Measurements from ENCODE around the gene SLC24A4.

Gene SLC24A4

DNA sequence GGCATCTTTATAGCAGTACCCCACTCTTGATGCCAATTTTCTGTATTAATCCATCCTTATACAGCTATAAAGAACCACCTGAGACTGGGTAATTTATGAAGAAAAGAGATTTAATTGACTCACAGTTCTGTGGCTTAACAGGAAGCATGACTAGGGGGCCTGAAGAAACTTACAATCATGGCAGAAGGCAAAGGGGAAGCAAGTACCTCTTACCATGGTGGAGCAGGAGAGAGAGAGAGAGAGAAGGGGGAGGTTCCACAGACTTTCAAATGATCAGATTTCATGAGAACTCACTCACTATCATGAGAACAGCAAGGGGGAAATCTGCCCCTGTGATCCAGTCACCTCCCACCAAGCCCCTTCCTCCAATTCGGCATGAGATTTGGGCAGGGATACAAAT lies 84.4 kb downstream of the SLC24A4 start:
- no peak for DNase-seq

- DNase-seq: no peak
Observed at GRCh38 chr14:92409043-92409442, 86.1 kb downstream of the SLC24A4 start.

DNA sequence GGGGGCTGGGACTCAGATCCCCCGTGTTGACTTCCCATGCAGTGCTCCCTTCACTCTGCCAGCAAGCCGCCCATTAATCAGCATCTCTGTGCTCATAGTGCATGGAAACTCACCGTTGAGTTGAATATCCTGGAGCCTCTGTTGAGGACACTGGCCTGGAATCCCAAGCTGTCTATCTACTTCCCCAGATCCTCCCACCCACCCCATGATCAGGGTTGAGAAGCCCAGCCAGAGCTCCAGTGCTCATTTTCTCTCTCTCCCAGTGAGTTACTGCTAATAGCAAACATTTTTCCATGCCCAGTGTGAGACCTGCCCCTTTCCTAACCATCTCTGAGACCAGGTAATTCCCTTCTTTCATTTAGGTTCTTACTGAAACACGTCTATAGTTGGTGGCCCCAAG lies 88.2 kb downstream of the SLC24A4 start:
- no peak for DNase-seq

DNA sequence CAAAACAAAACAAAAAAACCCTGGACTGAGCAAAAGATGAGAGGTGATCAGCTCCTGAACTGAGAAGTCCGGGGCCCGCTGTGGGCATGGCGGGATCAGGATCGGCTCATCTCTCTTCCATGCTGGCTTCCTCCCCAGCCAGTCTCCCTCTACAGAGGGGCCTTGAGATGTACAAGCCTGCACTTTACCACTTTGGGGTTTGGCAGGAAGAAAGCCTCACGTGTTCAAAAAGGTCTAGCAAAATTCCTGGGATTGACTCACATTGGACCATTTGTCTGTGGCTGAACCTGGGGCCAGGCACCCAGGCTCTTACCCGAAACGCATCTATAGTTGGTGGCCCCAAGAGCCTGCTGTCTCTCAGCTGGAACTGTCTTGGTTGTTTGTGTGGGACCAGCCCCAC lies 89.0 kb downstream of the SLC24A4 start:
- no peak for DNase-seq

GRCh38 chr14:92412912-92413311 lies 89.9 kb downstream of the SLC24A4 start:
- DNase-seq: no peak

DNA sequence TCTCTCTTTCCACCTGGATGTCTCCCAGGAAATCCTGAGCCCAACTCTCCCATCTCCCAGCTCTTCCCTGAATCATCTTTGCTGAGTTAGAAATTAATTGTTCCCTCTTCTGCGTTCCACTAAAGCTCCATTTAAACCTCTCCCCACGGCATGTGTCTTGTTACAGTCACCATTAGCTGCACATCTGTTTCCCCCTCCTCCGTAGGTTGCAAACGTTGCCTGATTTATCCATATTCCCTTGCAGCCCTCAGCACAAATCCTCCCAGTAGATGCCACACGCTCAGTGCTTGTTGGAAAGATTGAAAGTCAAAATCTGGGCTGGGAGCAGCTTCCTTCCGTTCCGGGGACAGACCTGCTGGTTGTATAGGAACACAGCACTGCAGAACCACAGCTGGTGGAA lies 90.4 kb downstream of the SLC24A4 start:
- no peak for DNase-seq

DNA sequence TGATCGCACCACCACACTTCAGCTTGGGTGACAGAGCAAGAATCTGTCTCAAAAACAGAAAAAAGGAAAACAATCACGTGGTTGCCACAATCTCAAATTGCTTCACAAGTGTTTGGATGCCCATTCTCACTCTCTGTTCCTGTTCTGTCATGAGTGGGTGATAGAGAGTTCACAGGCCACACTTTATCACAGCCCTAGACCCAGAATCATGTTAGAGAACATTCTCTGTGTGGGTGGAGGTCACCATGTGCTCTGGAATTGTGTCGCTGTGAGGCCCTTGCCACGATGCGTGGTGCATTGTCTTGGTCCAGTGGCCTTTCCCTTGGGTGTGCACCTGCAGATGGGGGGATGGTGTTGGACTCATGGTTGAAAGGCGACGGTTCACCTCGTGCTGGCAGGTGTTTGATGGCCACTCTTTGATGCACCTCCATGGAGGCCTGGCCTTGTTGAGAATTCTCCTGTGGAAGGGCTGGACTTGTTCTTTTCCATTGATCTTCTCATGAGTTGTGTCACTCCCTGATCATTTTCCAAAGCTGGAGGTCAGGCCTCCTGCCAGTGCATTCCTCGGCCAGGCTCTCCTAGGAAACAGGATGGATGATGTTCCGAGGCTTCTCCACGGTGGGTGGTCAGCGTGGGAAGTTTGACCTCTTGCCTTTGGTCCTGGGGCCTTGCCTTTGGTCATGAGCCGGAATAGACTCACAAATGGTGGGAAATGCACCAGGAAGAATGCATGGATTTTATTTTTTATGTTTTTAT lies 91.9 kb downstream of the SLC24A4 start:
- no peak for DNase-seq

DNA sequence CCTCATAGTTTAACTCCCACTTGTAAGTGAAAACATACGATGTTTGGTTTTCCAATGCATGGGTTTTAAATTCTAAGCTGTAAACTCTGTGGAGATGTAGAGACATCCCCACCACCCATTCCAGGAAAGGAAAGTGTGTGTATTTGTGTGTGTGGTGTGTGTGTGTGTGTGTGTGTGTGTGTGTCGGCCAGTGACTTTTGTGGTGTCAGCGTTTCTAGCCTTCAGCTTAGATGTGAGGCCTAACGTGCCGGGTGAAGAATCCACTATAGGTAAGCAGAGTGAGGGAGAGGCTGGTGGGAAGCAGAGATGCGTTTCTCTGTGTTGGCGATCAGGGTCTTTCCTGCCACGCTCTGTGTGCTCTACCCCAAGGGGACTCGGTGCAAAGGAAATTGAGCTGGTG lies 93.0 kb downstream of the SLC24A4 start:
- DNase-seq: no peak

DNA sequence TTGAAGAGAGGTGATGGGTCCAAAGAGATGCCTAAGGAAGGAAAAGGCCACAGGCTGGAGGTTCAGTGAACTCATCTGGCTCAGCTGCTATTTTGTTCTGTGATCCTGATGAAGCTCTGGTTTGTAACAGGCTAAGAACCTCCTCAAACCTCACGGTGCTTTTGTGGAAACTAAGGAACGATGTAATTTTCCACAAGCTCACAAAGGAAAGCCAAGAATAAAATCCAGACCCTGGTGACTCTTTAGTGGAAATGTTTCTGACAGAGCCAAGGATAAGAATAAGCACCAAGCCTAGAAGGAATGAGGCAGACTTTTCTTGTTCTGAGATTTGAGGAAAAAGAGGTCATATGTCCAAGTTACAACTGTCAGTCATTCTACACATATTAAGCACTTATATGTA lies 93.6 kb downstream of the SLC24A4 start:
- DNase-seq: no peak

- DNase-seq: no peak
Observed at GRCh38 chr14:92417759-92418158, 94.8 kb downstream of the SLC24A4 start.

DNA sequence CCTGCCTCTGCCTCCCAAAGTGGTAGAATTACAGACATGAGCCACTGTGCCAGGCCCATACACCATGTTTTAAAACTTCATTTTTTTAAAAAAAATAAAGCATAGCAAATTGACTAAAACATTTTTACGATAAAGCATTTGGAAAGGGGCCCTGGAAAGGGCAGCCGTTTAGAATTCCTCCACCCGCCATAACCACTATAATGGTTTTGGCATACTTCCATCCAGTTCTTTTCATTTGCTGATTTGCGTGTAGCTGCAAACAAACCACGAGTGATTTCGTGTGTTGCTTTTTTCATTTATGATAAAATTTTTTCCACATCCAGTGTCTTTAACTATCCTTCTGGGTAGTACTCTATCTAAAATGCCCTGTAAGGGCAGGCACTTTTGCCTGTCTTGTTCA lies 98.8 kb downstream of the SLC24A4 start:
- no peak for DNase-seq

GRCh38 chr14:92425101-92425500 lies 102.1 kb downstream of the SLC24A4 start:
- no peak for DNase-seq

DNA sequence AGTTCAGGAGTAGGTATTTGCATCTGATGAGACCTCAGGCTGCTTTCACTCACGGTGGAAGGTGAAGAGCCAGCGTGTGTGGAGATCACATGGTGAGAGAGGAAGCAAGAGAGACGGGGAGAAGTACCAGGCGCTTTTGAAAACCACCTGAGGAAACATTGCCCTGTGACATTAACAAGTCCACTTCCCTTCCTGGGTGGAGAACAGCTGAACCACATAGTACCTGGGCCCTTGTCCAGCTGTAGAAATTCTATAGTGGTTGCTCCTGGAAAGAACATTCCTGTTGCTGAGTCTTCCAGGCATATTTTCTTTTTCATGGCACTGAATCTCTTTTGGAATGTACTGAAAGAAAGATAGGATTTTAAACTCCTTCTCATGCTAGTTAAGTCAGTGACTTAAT lies 103.3 kb downstream of the SLC24A4 start:
- no peak for DNase-seq

- no peak for DNase-seq
Observed at GRCh38 chr14:92427096-92427495, 104.1 kb downstream of the SLC24A4 start.

GRCh38 chr14:92430686-92431085 lies 107.7 kb downstream of the SLC24A4 start:
- DNase-seq: no peak

- DNase-seq: no peak
Observed at GRCh38 chr14:92431199-92431725, 108.3 kb downstream of the SLC24A4 start.

GRCh38 chr14:92433407-92433806 lies 110.4 kb downstream of the SLC24A4 start:
- DNase-seq: no peak

DNA sequence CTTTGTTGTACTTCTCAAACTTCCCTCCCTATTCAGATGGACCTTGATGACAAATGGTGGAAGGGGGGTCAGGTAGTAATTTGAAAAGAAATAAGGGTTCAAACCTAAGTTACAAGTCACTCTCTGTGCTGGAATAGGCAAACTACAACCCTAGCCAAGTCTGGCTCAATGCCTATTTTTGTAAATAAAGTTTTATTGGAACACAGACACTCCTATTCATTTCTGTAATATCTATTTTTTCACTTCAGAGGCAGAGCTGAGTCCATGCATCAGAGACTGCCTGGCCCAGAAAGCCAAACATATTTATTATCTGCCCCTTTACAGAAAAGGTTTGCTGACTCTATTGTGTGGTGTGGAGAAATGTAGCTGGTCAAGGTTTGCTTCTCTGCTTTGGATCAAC lies 112.2 kb downstream of the SLC24A4 start:
- DNase-seq: no peak

GRCh38 chr14:92436115-92436776 lies 113.3 kb downstream of the SLC24A4 start:
- no peak for DNase-seq

DNA sequence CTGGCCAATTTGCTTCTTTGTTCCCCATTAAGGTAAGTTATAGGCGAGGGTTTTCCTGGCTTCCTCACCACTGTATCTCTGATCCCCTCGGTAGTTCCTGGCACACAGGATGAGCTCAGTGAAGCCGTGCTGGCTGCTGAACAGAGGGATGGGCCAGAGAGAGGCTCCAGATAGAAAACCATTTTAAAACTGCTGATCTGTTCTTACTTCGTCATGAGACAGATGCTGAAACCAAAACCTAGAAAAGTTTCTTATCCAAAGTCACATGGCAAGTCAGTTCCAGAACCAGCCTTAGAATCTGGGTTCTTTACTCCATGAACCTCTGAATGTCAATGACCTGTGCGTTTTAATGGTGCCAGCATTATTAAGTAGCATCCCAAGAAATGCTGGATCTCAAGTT lies 114.3 kb downstream of the SLC24A4 start:
- DNase-seq: no peak

- peak in 1 of 2 experiments; percentile 14 for DNase-seq
Observed at GRCh38 chr14:92437729-92438285, 114.8 kb downstream of the SLC24A4 start.

- peak; percentile 81 to 97 for DNase-seq
Observed at GRCh38 chr14:92439537-92440344, 116.8 kb downstream of the SLC24A4 start.

- no peak for DNase-seq
Observed at GRCh38 chr14:92440345-92441003, 117.5 kb downstream of the SLC24A4 start.
